Measurements from ENCODE around the gene PPFIBP2. TPM values are rescaled to one million over a fixed set of nuclear protein-coding genes. Genes with fewer than 3 reads are reported as not detected.

PPFIBP2 gene
- total and polyA plus RNA-seq, 2 of the 13 experiments (the other 11 are each of a cell fraction or from before 2014, with no cell fraction given) = 15.0 to 52.5 TPM

DNA sequence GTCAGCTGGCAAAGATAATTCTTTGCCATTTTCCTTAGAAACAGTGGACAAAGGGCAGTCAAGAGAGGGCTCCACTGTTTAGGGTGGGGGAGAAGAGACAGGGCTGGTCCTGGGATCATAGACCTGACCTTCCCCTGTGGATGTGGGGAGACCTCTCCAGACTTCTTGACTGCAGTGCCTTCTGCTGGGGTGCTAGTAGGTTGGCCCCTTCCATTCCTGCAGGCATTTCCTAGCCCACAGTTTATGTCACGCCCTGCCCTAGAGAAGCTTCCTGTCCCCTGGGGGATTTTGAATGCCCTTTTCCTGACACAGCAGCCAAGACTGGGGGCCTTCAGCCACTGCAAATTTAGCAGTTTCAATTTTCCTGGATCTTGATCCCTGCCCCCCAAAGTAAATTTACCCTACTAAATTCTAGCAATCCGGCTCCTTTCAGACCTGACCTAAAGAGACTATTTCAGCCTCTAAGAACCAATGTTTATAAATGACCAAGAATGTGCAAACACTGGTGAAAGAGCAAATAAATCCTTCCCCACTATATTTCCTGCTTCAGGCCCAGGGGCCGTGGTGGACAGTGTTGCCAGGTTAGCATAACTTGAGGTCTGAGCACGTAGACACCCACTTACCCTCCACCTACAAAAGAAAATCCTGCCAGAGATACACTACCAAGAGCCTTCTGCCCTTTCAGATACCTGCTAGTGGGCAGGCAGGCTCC, 58.4 kb downstream of the PPFIBP2 start (continued):
- TF ChIP-seq, protein P1, sequence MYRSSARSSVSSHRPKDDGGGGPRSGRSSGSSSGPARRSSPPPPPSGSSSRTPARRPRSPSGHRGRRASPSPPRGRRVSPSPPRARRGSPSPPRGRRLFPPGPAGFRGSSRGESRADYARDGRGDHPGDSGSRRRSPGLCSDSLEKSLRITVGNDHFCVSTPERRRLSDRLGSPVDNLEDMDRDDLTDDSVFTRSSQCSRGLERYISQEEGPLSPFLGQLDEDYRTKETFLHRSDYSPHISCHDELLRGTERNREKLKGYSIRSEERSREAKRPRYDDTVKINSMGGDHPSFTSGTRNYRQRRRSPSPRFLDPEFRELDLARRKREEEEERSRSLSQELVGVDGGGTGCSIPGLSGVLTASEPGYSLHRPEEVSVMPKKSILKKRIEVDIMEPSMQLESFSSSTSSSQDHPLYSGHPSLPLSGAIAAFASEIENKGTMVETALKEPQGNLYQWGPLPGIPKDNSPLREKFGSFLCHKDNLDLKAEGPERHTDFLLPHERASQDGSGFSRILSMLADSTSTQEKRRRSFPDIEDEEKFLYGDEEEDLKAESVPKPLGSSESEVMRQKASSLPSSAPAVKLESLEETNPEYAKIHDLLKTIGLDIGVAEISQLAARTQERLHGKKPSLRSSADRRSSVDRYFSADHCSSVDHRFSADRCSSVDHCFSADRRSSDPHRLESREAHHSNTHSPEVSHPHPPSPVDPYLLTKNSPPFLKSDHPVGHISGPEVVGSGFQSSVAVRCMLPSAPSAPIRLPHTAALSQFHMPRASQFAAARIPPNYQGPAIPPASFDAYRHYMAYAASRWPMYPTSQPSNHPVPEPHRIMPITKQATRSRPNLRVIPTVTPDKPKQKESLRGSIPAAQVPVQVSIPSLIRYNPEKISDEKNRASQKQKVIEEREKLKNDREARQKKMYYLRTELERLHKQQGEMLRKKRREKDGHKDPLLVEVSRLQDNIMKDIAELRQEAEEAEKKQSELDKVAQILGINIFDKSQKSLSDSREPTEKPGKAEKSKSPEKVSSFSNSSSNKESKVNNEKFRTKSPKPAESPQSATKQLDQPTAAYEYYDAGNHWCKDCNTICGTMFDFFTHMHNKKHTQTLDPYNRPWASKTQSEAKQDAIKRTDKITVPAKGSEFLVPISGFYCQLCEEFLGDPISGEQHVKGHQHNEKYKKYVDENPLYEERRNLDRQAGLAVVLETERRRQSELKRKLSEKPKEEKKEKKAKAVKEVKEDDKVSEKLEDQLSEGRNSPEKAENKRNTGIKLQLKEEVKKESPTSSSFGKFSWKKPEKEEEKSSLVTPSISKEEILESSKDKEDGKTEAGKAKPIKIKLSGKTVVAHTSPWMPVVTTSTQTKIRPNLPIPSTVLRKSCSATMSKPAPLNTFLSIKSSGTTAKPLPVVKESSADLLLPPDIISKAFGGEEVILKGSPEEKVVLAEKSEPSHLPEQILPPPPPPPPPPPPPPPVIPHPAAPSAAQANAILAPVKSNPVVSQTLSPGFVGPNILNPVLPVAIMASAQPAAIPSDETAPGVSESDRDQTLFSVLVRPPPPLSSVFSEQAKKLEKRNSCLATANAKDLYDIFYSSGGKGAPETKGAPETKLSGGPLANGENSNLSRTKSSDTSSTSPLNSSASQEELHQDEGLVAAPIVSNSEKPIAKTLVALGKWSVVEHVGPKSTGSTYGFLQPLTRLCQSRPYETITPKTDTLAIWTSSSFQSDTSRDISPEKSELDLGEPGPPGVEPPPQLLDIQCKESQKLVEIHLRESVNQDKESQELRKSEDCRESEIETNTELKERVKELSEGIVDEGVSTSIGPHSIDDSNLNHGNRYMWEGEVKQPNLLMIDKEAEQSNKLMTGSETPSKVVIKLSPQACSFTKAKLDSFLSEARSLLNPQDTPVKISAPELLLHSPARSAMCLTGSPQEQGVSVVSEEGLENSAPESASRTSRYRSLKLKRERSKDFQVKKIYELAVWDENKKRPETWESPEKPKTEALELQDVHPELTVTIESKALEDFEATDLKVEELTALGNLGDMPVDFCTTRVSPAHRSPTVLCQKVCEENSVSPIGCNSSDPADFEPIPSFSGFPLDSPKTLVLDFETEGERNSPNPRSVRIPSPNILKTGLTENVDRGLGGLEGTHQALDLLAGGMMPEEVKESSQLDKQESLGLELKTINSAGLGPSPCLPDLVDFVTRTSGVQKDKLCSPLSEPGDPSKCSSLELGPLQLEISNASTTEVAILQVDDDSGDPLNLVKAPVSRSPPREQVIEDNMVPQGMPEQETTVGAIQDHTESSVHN (CRISPR knock-in tag; IDR thresholded peaks at IDR 0.05) = no peak
- TF ChIP-seq PTBP1 (IDR thresholded peaks at IDR 0.05; ENCODE audit: low read depth, low read length, poor library complexity, severe bottlenecking) (no peak), HIVEP1 (CRISPR knock-in tag; IDR thresholded peaks at IDR 0.05) (no peak; the same call in 1 of the 2 replicates), HNRNPK (IDR thresholded peaks at IDR 0.05; ENCODE audit: low read depth, low read length, poor library complexity, severe bottlenecking) (no peak), ZFP82 (CRISPR knock-in tag; IDR thresholded peaks at IDR 0.05; ENCODE audit: borderline replicate concordance) (no peak), MAFF (IDR thresholded peaks at IDR 0.05; ENCODE audit: low read depth, low read length) (peak; percentile 69), JDP2 (CRISPR knock-in tag; IDR thresholded peaks at IDR 0.05; ENCODE audit: borderline replicate concordance) (no peak), MIER3 (CRISPR knock-in tag; IDR thresholded peaks at IDR 0.05; ENCODE audit: borderline replicate concordance) (peak; percentile 53; the same call in 1 of the 2 replicates), ZNF570 (CRISPR knock-in tag; IDR thresholded peaks at IDR 0.05; ENCODE audit: borderline replicate concordance) (no peak)
- TF ChIP-seq, protein P2, sequence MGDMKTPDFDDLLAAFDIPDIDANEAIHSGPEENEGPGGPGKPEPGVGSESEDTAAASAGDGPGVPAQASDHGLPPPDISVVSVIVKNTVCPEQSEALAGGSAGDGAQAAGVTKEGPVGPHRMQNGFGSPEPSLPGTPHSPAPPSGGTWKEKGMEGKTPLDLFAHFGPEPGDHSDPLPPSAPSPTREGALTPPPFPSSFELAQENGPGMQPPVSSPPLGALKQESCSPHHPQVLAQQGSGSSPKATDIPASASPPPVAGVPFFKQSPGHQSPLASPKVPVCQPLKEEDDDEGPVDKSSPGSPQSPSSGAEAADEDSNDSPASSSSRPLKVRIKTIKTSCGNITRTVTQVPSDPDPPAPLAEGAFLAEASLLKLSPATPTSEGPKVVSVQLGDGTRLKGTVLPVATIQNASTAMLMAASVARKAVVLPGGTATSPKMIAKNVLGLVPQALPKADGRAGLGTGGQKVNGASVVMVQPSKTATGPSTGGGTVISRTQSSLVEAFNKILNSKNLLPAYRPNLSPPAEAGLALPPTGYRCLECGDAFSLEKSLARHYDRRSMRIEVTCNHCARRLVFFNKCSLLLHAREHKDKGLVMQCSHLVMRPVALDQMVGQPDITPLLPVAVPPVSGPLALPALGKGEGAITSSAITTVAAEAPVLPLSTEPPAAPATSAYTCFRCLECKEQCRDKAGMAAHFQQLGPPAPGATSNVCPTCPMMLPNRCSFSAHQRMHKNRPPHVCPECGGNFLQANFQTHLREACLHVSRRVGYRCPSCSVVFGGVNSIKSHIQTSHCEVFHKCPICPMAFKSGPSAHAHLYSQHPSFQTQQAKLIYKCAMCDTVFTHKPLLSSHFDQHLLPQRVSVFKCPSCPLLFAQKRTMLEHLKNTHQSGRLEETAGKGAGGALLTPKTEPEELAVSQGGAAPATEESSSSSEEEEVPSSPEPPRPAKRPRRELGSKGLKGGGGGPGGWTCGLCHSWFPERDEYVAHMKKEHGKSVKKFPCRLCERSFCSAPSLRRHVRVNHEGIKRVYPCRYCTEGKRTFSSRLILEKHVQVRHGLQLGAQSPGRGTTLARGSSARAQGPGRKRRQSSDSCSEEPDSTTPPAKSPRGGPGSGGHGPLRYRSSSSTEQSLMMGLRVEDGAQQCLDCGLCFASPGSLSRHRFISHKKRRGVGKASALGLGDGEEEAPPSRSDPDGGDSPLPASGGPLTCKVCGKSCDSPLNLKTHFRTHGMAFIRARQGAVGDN (CRISPR knock-in tag; IDR thresholded peaks at IDR 0.05) = peak; percentile 36; the same call in 1 of the 2 replicates
- TF ChIP-seq, protein P3, sequence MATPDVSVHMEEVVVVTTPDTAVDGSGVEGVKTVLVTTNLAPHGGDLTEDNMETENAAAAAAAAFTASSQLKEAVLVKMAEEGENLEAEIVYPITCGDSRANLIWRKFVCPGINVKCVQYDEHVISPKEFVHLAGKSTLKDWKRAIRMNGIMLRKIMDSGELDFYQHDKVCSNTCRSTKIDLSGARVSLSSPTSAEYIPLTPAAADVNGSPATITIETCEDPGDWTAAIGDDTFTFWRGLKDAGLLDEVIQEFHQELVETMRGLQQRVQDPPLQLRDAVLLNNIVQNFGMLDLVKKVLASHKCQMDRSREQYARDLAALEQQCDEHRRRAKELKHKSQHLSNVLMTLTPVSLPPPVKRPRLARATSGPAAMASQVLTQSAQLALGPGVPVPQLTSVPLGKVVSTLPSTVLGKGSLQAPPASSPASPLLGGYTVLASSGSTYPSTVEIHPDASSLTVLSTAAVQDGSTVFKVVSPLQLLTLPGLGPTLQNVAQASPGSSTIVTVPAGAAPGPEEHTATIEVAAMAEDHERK (CRISPR knock-in tag; IDR thresholded peaks at IDR 0.05; ENCODE audit: low read depth) = no peak
- TF ChIP-seq, protein P4, sequence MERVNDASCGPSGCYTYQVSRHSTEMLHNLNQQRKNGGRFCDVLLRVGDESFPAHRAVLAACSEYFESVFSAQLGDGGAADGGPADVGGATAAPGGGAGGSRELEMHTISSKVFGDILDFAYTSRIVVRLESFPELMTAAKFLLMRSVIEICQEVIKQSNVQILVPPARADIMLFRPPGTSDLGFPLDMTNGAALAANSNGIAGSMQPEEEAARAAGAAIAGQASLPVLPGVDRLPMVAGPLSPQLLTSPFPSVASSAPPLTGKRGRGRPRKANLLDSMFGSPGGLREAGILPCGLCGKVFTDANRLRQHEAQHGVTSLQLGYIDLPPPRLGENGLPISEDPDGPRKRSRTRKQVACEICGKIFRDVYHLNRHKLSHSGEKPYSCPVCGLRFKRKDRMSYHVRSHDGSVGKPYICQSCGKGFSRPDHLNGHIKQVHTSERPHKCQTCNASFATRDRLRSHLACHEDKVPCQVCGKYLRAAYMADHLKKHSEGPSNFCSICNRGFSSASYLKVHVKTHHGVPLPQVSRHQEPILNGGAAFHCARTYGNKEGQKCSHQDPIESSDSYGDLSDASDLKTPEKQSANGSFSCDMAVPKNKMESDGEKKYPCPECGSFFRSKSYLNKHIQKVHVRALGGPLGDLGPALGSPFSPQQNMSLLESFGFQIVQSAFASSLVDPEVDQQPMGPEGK (CRISPR knock-in tag; IDR thresholded peaks at IDR 0.05) = peak; percentile 87
